GM18520 (cell line): ENCODE measurements around the gene RIBC2.
"Not testable (repeated sequence)": the region's sequence is repeated elsewhere in the genome, so short reads cannot be mapped to it uniquely, and the experiment has no call there.

Source experiments
- ATAC-seq: cut with Tn5 transposase; IDR thresholded peaks from one replicate; pipeline ENCODE4 v1.9.1; 2021; ENCODE audit not compliant: unreplicated experiment

The RIBC2 gene

GRCh38 chr22:45447596-45447995 lies 34.1 kb downstream of the RIBC2 start:
- ATAC-seq, result not testable (repeated sequence)

DNA sequence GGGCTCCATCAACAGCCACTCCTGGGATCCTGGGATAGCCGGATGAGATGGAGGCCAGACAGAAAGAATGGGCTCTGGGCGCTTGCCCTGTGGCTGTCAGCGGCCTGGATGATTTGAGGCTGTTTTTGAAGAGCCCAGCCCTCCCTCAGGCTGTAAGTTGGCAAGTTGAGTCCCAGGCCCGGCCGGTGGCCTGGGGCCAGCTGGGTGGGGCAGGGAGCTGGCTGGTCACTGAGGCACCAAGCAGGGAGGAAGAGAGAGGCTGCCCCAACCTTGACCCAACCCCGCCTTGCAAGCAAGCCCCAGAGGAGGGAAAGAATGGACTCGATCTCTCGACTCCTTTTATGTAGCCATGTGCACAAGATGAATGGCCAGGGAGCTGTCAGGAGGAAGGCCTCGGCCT lies 34.9 kb downstream of the RIBC2 start:
- ATAC-seq, result no peak

GRCh38 chr22:45449442-45449841 lies 35.9 kb downstream of the RIBC2 start:
- ATAC-seq, result not testable (repeated sequence)

- ATAC-seq, result no peak
These were observed 36.8 kb downstream of the RIBC2 start for GRCh38 chr22:45450101-45450785.

- no peak for ATAC-seq
These were observed 37.6 kb downstream of the RIBC2 start for GRCh38 chr22:45450921-45451651.

DNA sequence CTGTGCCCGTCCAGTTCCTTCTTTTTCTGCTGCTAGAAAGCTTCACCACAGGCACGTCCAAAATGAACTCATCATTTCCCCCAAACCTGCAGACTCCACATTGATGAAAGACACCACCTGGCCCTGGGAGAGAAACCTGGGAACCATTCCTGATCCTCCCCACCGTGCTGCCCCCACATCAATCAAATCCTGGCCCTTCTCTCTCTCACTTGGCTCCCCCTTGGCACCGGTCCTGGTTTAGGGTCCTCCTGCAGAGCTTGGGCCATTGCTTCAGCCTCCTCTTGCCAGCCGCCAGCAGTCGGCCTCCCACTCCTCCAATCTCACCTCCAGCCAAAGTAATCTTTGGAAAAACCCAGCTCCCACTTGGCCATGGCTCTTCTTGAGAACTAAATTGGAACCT lies 38.5 kb downstream of the RIBC2 start:
- ATAC-seq, result no peak

- no peak for ATAC-seq
These were observed 39.3 kb downstream of the RIBC2 start for GRCh38 chr22:45452565-45453379.

DNA sequence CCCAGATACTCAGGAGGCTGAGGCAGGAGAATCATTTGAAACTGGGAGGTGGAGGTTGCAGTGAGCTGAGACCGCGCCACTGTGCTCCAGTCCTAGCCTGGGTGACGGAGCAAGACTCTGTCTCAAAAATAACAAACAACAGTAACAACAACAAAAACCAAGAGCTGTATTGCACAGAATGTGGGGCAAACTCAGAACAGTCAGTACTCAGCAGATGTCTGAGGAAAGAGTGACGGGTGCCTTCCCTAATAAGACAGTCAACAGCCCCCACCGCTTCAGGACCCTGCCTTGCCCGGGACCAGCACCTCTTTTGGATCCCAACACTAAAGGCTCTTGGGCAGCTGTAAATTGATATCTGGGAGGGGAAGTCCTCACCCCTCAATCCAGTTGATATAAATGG lies 40.3 kb downstream of the RIBC2 start:
- no peak for ATAC-seq

DNA sequence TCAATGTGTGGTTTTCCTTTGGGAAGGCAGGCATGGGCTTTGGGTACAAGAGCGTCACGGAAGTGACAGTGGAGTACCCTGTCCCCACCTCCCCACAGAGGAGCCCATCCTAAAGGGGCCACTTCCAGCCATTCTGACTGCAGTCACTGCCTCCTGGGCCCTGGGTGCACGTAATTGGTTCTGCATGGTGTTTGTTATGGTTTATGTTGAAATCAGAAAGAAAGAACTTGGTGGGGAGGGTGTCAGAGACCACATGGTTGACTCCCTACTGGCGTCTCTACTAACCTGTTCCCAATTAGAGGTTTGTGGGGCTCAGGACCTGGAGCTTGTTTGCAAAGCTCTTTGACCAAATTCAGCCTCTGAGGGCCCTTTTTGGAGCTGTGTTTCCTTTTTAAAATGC lies 40.8 kb downstream of the RIBC2 start:
- ATAC-seq, result no peak

GRCh38 chr22:45455212-45455611 lies 41.7 kb downstream of the RIBC2 start:
- ATAC-seq, result no peak

DNA sequence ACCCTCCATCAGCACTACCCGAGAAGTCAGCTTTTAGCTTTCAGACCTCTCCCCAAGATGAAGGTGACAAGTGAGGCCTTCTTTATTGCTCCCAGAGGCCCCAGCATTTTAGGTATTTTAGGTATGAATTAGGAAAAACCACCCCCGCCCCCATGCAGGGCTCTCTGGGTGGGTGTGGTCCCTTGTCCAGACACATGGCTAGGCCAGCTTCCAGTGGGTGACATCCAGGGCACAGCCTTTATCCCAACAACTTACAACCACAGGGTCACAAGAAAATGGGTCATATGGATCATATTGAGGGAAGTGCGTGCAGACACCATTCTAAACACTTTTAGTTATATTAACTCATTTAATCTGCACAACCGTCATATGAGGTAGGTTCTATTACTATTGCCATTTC lies 42.1 kb downstream of the RIBC2 start:
- ATAC-seq, result no peak

GRCh38 chr22:45456811-45457210 lies 43.3 kb downstream of the RIBC2 start:
- no peak for ATAC-seq

GRCh38 chr22:45458532-45458931 lies 45.0 kb downstream of the RIBC2 start:
- ATAC-seq, result no peak

DNA sequence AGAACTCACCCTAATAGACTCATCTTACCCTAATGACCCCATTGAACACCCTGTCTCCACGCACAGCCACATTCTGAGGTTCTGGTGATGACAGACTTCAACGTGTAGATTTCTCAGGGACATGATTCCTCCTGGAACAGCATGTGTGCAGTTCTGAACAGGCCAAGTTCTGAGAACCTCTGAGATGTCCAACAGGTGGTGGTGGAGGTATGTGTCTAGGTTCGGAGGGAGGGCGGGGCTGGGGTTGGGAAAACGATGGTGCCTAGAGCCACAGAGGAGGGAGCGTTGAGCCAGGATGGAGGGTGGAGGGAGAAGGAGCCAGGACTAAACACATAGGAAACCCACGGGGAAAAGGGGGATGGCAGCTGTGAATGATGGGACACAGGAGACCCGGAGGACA lies 45.7 kb downstream of the RIBC2 start:
- no peak for ATAC-seq

DNA sequence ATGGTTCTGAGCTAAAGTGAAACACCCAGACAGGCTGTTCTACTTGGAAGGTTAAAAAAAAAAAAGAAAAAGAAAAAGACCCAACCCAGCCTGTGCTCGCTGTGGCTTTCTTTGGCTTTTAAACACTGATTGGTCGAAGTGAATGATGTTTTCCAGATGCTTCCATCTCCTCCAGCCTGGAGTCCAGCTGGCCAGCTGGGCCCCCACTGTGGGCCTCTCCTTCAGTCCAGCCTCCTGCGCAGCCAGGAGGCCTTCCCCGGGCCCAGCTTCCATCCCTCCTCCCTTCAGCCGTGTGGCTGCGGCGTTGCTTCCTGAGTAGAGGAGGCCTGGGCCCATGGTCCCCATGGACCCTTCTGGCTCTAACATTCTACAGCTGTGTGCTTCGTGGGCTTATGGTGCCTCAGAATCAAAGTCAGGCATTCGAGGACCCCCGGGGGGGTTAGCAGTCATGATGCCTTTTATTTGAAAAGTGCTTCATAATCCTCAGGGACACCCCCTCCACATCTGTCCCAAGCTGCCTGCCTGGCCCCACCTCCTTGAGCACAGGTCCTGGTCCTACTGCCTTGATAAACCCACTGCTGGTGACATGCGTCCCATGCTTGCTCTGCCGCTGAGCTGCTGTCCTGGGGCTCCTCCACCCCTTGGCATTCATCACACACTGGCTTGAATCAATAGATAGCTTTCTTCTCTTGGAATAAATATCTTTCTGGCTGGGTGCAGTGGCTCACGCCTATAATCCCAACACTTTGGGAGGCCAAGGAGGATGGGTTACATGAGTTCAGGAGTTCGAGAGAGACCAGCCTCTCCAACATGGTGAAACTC lies 47.0 kb downstream of the RIBC2 start:
- ATAC-seq, result no peak

- no peak for ATAC-seq
These were observed 48.7 kb downstream of the RIBC2 start for GRCh38 chr22:45462034-45462655.

- ATAC-seq, result not testable (repeated sequence)
These were observed 50.2 kb downstream of the RIBC2 start for GRCh38 chr22:45463691-45464090.

DNA sequence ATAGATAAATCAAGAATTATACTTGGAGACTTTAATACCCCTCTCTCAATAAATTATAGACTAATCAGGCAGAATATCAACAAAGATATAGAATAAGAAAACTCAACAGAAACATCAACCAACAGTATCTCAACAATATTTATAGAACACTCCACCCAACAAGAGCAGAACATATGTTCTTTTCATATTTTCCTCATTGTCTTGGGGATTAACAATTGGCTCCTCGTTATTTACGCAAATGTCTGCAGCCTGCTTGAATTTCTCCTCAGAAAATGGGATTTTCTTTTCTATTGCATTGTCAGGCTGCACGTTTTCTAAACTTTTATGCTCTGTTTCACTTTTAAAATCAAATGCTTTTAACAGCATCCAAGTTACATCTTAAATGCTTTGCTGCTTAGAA lies 52.1 kb downstream of the RIBC2 start:
- ATAC-seq, result no peak

DNA sequence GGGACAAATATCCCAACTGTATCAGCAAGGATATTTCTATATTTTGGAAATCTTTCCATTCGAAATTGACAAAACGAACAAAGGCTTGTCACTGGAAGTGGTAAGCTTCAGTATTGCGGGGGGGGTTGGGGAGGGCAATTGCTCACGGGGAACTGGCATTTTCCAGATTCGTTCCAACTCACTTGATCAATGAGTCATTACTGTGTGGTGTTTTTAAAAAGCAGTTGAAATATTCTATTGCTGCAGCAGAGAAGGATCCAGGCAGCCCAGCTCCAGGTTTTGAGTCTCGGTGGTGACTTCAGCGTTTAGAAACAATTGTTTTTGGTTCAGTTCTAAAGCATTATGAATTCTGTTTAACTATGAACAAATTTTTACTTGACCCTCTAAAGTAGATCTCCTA lies 55.4 kb downstream of the RIBC2 start:
- ATAC-seq, result no peak

DNA sequence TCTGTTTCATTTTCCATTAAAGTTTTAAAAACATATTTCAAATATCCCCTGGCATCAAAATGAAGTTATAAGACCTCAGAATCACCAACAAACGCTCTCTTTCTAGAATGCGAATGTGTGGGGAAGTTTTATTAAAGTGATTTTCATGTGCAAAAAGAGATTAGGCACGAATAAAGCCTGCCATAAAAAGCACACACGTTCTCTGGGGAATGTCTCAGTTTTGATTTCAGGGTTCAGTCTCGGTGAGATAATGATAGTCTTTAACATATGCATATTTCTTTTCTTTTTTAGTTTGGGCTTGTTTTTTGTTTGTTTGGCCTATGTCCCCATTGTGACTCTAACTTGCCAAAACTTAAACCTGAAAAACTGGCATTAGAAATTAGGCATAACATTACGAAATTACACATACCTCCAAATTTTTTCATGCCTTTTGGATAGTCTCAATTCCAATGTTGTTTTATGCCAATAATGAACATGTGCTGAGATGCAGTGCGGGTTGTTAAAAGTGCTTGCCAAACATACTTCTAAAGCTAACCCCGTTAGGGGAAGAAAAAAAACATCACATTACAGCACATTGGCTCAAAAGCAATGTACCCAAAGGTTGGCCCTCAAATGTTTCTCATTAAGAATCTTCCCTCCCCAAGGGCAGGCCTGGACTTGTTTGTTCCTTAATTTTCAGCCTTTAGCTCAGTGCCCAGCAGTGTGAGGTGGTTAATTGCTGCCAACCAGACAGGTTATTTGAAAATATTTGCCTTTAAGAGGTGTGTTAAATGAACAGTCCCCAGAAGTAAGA lies 56.0 kb downstream of the RIBC2 start:
- no peak for ATAC-seq
